SH-SY5Y (cell line): ENCODE data around the gene IL23R.

Experiments used
- GATA2 ChIP-seq: IDR thresholded peaks from 2 replicates; pipeline ENCODE4 v1.6.1; 2011; ENCODE audit warnings: mild to moderate bottlenecking, low read depth, low read length
- GATA3 ChIP-seq: IDR thresholded peaks from 2 replicates; pipeline ENCODE4 v1.6.1; 2011; ENCODE audit warnings: low read depth, mild to moderate bottlenecking, low read length, moderate library complexity

DNA sequence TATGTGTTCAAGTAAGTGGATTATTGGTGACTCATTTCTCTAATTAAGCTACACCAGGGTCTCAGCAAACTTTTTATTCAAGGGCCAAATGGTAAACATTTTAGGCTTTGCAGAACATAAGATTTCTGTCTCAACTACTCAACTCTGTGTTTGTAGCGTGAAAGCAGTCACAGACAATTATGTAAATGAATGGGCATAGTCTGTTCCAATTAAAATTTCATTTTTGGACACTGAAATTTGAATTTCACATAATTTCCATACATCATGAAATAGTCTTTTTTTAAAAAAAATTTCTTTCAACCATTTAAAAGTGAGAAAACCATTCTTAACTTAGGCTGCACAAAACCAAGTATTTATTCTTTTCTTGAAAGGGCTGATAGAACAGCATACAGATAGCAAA lies 50.1 kb downstream of the IL23R start:
- no peak for TF ChIP-seq GATA3
- no peak for TF ChIP-seq GATA2
